HG03196 (cell line): Measurements from ENCODE around the gene GAPT.

Experiments
- ATAC-seq: cut with Tn5 transposase; IDR thresholded peaks from one replicate; pipeline ENCODE4 v1.9.1; 2021; ENCODE audit not compliant: unreplicated experiment

GAPT gene

GRCh38 chr5:58491216-58491892, at the start of gene GAPT:
TSS of gene GAPT (plus strand) at chr5:58491435. CDS start at chr5:58494537, 3,102 bp downstream.
- peak; percentile 76 for ATAC-seq

GRCh38 chr5:58444805-58445204, 46.4 kb upstream of the GAPT start:
- ATAC-seq = no peak

GRCh38 chr5:58446024-58446423, 45.2 kb upstream of the GAPT start:
- no peak for ATAC-seq

- ATAC-seq = no peak
Observed at GRCh38 chr5:58447226-58447625, 44.0 kb upstream of the GAPT start.

- ATAC-seq = no peak
Observed at GRCh38 chr5:58450018-58450417, 41.2 kb upstream of the GAPT start.

- no peak for ATAC-seq
Observed at GRCh38 chr5:58450811-58451629, 40.2 kb upstream of the GAPT start.

- ATAC-seq = no peak
Observed at GRCh38 chr5:58451732-58452565, 39.3 kb upstream of the GAPT start.

- ATAC-seq = no peak
Observed at GRCh38 chr5:58452566-58453258, 38.5 kb upstream of the GAPT start.

GRCh38 chr5:58453306-58453705, 37.9 kb upstream of the GAPT start:
- no peak for ATAC-seq

- ATAC-seq = no peak
Observed at GRCh38 chr5:58454025-58454424, 37.2 kb upstream of the GAPT start.

- no peak for ATAC-seq
Observed at GRCh38 chr5:58455066-58455465, 36.2 kb upstream of the GAPT start.

GRCh38 chr5:58455480-58455879, 35.8 kb upstream of the GAPT start:
- ATAC-seq = no peak

- ATAC-seq = no peak
Observed at GRCh38 chr5:58456026-58456425, 35.2 kb upstream of the GAPT start.

GRCh38 chr5:58456486-58456885, 34.7 kb upstream of the GAPT start:
- no peak for ATAC-seq

GRCh38 chr5:58457050-58457449, 34.2 kb upstream of the GAPT start:
- no peak for ATAC-seq

- no peak for ATAC-seq
Observed at GRCh38 chr5:58458141-58458742, 33.0 kb upstream of the GAPT start.

- ATAC-seq = no peak
Observed at GRCh38 chr5:58458743-58459145, 32.5 kb upstream of the GAPT start.

GRCh38 chr5:58459146-58460001, 31.9 kb upstream of the GAPT start:
- no peak for ATAC-seq

GRCh38 chr5:58460002-58460731, 31.1 kb upstream of the GAPT start, which contains the start of gene PLK2:
TSS of gene PLK2 (minus strand) at chr5:58460086. CDS start at chr5:58459959, 127 bp downstream.
- ATAC-seq = peak; percentile 83
